Fibroblast of lung (primary cell): ENCODE measurements around the gene CELSR3. TPM values are rescaled to one million over a fixed set of nuclear protein-coding genes. Genes with fewer than 3 reads are reported as not detected.

Experiments
- DNase-seq, 2 donors: peaks; one replicate each; pipeline versions ENCODE4 v3.0.0 to v3.0.0-alpha.2; 2010; ENCODE audit warnings: low read depth in 2 of 2
- H2AFZ ChIP-seq: 2 replicates; pipeline ENCODE4 v1.5.1; 2012; ENCODE audit warnings: low read length, control low read depth, inconsistent platforms
- H3K27ac ChIP-seq: 2 replicates; pipeline ENCODE4 v1.5.1; 2011; ENCODE audit warnings: low read length, control low read depth; ENCODE audit not compliant: insufficient read depth
- H3K27me3 ChIP-seq: 2 replicates; pipeline ENCODE4 v1.5.1; 2011; ENCODE audit warnings: mild to moderate bottlenecking, low read length; ENCODE audit not compliant: control insufficient read depth, insufficient read depth
- H3K36me3 ChIP-seq: 2 replicates; pipeline ENCODE4 v1.5.1; 2011; ENCODE audit warnings: low read length; ENCODE audit not compliant: control insufficient read depth, insufficient read depth
- H3K4me1 ChIP-seq: 2 replicates; pipeline ENCODE4 v1.5.1; 2011; ENCODE audit warnings: low read length; ENCODE audit not compliant: control insufficient read depth, insufficient read depth; ENCODE audit errors: extremely low read depth
- H3K4me2 ChIP-seq: 2 replicates; pipeline ENCODE4 v1.5.1; 2011; ENCODE audit warnings: low read length, control low read depth; ENCODE audit not compliant: insufficient read depth; ENCODE audit errors: extremely low read depth
- H3K4me3 ChIP-seq, 4 experiments: fragments of 200-600 bp in 1 of 4; sonication (generic) in 1 of 4; replicated peaks in 1 of 4; 2 replicates each; pipeline ENCODE4 v1.5.1; 2011 to 2016; ENCODE audit warnings: low read length in 4 of 4, low read depth in 3 of 4, mild to moderate bottlenecking in 3 of 4, control low read depth in 2 of 4, inconsistent platforms in 1 of 4, mixed read lengths in 1 of 4; ENCODE audit not compliant: insufficient read depth in 1 of 4; ENCODE audit errors: control extremely low read depth in 1 of 4
- H3K79me2 ChIP-seq: 2 replicates; pipeline ENCODE4 v1.5.1; 2012; ENCODE audit warnings: mild to moderate bottlenecking, low read length, inconsistent platforms; ENCODE audit not compliant: control insufficient read depth, insufficient read depth
- H3K9ac ChIP-seq: 2 replicates; pipeline ENCODE4 v1.5.1; 2011; ENCODE audit warnings: mild to moderate bottlenecking, low read length, control low read depth; ENCODE audit not compliant: insufficient read depth
- H3K9me3 ChIP-seq: 2 replicates; pipeline ENCODE4 v1.5.1; 2012; ENCODE audit warnings: low read depth, low read length; ENCODE audit not compliant: control insufficient read depth, insufficient read depth
- H4K20me1 ChIP-seq: 2 replicates; pipeline ENCODE4 v1.5.1; 2011; ENCODE audit warnings: low read length; ENCODE audit not compliant: control insufficient read depth, insufficient read depth; ENCODE audit errors: extremely low read depth
- EZH2 ChIP-seq: IDR thresholded peaks from 2 replicates; pipeline ENCODE4 v1.5.1; 2012; ENCODE audit warnings: low read length, control low read depth, mild to moderate bottlenecking; ENCODE audit errors: missing control alignments
- polyA plus RNA-seq, 2 donors: library from polyadenylated mRNA; depleted of rRNA in 1 of 2; stranded (reverse) in 1 of 2; unstranded in 1 of 2; fragments of >200 nt; gene quantifications; 2 replicates each; pipeline ENCODE4 v1.2.1, GENCODE V29; 2011 to 2012; ENCODE audit warnings: missing spikeins in 1 of 2
- total RNA-seq: library from RNA; depleted of rRNA; stranded (reverse); fragments of >200 nt; gene quantifications from 2 replicates; pipeline ENCODE4 v1.2.1, GENCODE V29; 2014
- TF ChIP-seq, protein P1 (sequence below), 2 donors: IDR thresholded peaks in 1 of 2; conservative IDR thresholded peaks in 1 of 2; 1 replicate in 1 of 2; 2 replicates in 1 of 2; pipeline ENCODE4 v1.5.1; 2011 to 2012; ENCODE audit warnings: low read length in 2 of 2, control low read depth in 1 of 2, inconsistent platforms in 1 of 2, low read depth in 1 of 2, mild to moderate bottlenecking in 1 of 2

CELSR3 gene
- total and polyA plus RNA-seq, 2 donors (not counting 1 experiment from before 2014, with no cell fraction given): 0.44 to 2.1 TPM

DNA sequence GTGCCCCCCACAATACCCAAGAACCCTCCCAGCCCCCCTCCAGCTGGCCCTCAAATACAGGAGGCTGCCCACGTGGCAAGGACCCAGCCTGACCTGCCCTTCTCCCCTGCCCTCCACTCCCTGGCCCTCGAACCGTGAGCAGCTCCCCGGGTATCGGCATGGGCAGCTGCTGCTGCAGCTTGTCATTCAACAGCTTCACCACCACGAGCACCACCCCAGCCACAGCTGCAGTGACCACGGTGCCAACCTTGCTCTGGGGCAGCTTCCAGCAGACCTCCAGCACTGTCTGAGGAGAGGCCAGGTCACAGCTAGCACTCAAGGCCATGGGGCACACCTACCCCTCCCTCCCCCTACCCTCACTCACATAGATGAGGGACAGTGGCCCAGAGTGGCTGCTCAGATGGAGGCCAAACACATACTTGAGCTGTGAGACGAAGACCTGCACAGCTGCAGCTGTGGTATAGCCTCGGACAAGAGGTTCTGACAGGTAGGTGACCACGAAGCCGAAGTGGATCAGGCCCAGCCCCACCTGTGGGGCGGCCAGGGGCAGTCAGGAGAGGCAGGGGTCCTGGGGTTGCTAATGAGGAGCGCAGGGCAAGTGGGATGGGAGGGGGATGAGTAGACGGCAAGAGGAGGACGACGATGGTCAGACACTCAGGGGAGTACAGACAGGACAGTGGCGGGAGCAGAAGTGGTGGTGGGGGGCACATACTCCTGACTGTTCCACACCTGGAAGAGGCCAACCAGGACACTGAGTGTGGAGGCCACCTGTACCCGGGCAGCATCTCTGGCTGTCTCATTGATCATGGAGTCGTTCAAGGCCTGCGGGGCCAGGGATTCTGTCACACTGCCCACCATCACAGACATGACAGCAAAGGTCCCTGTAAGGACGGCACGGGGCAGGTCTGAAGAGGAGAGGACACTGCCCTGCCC is 30.9 kb downstream of the CELSR3 start:
- Histone ChIP-seq H3K27ac (no peak overlapping the region), H3K9ac (no peak overlapping the region), H3K27me3 (no peaks in the 10 kb centered on the region), H3K4me1 (peaks cover 6% of the 10 kb centered on the region), H3K4me3 (no peak overlapping the region), H3K36me3 (peaks cover 30% of the 10 kb centered on the region), H2AFZ (no peak overlapping the region), H3K4me2 (no peak overlapping the region), H4K20me1 (no peaks in the 10 kb centered on the region), H3K79me2 (peaks cover 6% of the 10 kb centered on the region), H3K9me3 (no peaks in the 10 kb centered on the region)
- TF ChIP-seq, protein P1, sequence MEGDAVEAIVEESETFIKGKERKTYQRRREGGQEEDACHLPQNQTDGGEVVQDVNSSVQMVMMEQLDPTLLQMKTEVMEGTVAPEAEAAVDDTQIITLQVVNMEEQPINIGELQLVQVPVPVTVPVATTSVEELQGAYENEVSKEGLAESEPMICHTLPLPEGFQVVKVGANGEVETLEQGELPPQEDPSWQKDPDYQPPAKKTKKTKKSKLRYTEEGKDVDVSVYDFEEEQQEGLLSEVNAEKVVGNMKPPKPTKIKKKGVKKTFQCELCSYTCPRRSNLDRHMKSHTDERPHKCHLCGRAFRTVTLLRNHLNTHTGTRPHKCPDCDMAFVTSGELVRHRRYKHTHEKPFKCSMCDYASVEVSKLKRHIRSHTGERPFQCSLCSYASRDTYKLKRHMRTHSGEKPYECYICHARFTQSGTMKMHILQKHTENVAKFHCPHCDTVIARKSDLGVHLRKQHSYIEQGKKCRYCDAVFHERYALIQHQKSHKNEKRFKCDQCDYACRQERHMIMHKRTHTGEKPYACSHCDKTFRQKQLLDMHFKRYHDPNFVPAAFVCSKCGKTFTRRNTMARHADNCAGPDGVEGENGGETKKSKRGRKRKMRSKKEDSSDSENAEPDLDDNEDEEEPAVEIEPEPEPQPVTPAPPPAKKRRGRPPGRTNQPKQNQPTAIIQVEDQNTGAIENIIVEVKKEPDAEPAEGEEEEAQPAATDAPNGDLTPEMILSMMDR (conservative IDR thresholded peaks at IDR 0.05 in 1 of 2, IDR thresholded peaks at IDR 0.05 in 1 of 2; ENCODE audit: low read depth in 1 of 2, low read length in 2 of 2): no peak
- no peak for TF ChIP-seq EZH2
- no peak for DNase-seq

DNA sequence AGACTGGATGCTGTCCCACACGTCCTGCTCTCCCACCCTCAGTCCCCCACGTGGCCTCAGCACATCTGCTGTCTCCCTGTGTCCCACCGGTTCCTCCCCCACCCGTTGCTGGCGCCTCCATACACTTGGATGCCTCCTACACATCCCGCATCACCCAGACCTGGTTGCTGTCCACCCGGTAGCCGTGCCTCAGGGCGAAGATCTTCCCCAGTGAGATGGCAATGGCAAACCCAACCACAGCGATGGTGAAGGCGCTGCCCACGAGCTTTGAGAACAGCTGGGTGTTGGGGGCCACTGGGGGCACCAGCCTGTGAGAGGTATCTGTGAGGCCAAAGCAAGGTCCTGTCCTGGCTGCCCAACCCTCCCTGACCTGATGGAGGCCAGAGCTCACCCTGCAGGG is 31.9 kb downstream of the CELSR3 start:
- no peak overlapping the region for H3K4me2 ChIP-seq
- no peak overlapping the region for H2AFZ ChIP-seq
- H4K20me1 ChIP-seq: no peaks in the 10 kb centered on the region
- no peak overlapping the region for H3K4me3 ChIP-seq
- TF ChIP-seq EZH2: no peak
- TF ChIP-seq, protein P1 (conservative IDR thresholded peaks at IDR 0.05 in 1 of 2, IDR thresholded peaks at IDR 0.05 in 1 of 2; ENCODE audit: low read depth in 1 of 2, low read length in 2 of 2): no peak
- H3K79me2 ChIP-seq: peaks cover 6% of the 10 kb centered on the region
- H3K27me3 ChIP-seq: no peaks in the 10 kb centered on the region
- peaks cover 33% of the 10 kb centered on the region for H3K36me3 ChIP-seq
- no peak overlapping the region for H3K9ac ChIP-seq
- peaks cover 6% of the 10 kb centered on the region for H3K4me1 ChIP-seq
- no peak overlapping the region for H3K27ac ChIP-seq
- H3K9me3 ChIP-seq: no peaks in the 10 kb centered on the region
- no peak for DNase-seq

DNA sequence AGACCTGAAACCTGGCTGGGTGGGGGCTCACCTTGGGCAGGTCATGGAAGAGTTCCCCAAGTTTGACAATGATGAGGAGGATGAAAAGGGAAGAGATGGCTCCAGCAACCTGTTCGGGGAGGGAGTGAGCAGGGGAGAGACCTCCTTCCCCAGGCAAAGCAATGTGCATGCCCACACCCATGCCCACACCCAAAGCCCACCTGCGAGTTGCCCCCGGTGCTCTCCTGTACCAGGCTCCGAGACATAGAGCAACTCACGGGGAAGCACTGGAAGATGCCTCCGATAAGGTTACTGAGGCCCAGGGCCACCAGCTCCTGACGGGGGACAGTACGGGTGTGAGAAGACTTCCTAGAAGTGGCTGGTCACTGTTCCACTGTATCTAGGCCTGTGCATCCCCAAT is 32.3 kb downstream of the CELSR3 start:
- Histone ChIP-seq H3K4me3 (no peak overlapping the region), H3K4me1 (peaks cover 6% of the 10 kb centered on the region), H4K20me1 (no peaks in the 10 kb centered on the region), H3K27me3 (no peaks in the 10 kb centered on the region), H3K9ac (no peak overlapping the region), H2AFZ (no peak overlapping the region), H3K9me3 (no peaks in the 10 kb centered on the region), H3K79me2 (peaks cover 6% of the 10 kb centered on the region), H3K4me2 (no peak overlapping the region), H3K27ac (no peak overlapping the region), H3K36me3 (peaks cover 36% of the 10 kb centered on the region)
- DNase-seq: no peak
- TF ChIP-seq, protein P1 (conservative IDR thresholded peaks at IDR 0.05 in 1 of 2, IDR thresholded peaks at IDR 0.05 in 1 of 2; ENCODE audit: low read depth in 1 of 2, low read length in 2 of 2): no peak
- TF ChIP-seq EZH2: no peak
